ENCODE measurements around the gene SCN9A.

The SCN9A gene

DNA sequence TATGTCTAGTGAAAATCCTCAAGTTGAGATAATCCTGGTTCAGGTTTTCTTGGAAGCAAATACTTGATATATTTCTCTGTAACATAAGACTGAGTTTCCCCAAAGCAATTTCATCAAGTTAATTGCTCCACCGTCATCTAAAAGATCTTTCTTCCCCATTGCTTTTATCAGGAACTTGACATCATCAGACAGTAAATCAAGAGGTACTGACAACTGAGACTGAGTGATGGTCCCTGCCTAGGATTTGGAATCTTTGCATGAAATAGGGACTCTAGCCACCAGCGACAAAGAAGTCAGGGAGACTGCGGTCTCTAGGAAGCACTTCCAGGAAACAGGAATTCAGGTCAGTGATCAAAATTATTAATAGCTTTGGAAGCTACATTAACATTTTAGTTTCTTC lies 204.5 kb downstream of the SCN9A start:
- TF ChIP-seq, protein P1, sequence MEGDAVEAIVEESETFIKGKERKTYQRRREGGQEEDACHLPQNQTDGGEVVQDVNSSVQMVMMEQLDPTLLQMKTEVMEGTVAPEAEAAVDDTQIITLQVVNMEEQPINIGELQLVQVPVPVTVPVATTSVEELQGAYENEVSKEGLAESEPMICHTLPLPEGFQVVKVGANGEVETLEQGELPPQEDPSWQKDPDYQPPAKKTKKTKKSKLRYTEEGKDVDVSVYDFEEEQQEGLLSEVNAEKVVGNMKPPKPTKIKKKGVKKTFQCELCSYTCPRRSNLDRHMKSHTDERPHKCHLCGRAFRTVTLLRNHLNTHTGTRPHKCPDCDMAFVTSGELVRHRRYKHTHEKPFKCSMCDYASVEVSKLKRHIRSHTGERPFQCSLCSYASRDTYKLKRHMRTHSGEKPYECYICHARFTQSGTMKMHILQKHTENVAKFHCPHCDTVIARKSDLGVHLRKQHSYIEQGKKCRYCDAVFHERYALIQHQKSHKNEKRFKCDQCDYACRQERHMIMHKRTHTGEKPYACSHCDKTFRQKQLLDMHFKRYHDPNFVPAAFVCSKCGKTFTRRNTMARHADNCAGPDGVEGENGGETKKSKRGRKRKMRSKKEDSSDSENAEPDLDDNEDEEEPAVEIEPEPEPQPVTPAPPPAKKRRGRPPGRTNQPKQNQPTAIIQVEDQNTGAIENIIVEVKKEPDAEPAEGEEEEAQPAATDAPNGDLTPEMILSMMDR (IDR thresholded peaks at IDR 0.05; ENCODE audit: low read depth, low read length, poor library complexity, severe bottlenecking) = no peak
- Histone ChIP-seq H3K9me2 (replicated peaks; ENCODE audit: control insufficient read depth, low read length) (no peaks in the 10 kb centered on the region), H4K20me1 (ENCODE audit: control insufficient read depth, insufficient read depth, low read depth, low read length) (no peaks in the 10 kb centered on the region), H3K4me3 (ENCODE audit: low read length) (no peak overlapping the region), H3K79me2 (ENCODE audit: control insufficient read depth, low read length) (no peaks in the 10 kb centered on the region), H3K9me3 (ENCODE audit: control insufficient read depth, insufficient read depth, low read length) (no peaks in the 10 kb centered on the region), H3K36me3 (ENCODE audit: control insufficient read depth, low read length) (no peaks in the 10 kb centered on the region), H3K4me1 (ENCODE audit: control insufficient read depth, low read length) (no peaks in the 10 kb centered on the region), H3K27me3 (ENCODE audit: control insufficient read depth, low read length) (no peaks in the 10 kb centered on the region), H3F3A (ENCODE audit: control insufficient read depth, insufficient read depth) (no peaks in the 10 kb centered on the region), H3K27ac (ENCODE audit: low read depth, low read length) (no peak overlapping the region), H3K4me2 (ENCODE audit: low read length) (no peak overlapping the region)

GRCh38 chr2:166170356-166170755 lies 205.4 kb downstream of the SCN9A start:
- no peak for TF ChIP-seq EZH2phosphoT487 (IDR thresholded peaks at IDR 0.05; ENCODE audit: borderline replicate concordance, low read length)
- no peaks in the 10 kb centered on the region for H3F3A ChIP-seq (ENCODE audit: control insufficient read depth, insufficient read depth)
- H3K9me2 ChIP-seq (replicated peaks; ENCODE audit: control insufficient read depth, low read length) = no peaks in the 10 kb centered on the region
- H3K4me3 ChIP-seq (ENCODE audit: low read length) = no peak overlapping the region
- no peaks in the 10 kb centered on the region for H3K79me2 ChIP-seq (ENCODE audit: control insufficient read depth, low read length)
- H3K36me3 ChIP-seq (ENCODE audit: control insufficient read depth, low read length) = no peaks in the 10 kb centered on the region
- no peaks in the 10 kb centered on the region for H3K27me3 ChIP-seq (ENCODE audit: control insufficient read depth, low read length)
- no peaks in the 10 kb centered on the region for H3K9me3 ChIP-seq (ENCODE audit: control insufficient read depth, insufficient read depth, low read length)
- H3K27ac ChIP-seq (ENCODE audit: low read depth, low read length) = no peak overlapping the region
- H3K4me2 ChIP-seq (ENCODE audit: low read length) = no peak overlapping the region
- no peaks in the 10 kb centered on the region for H4K20me1 ChIP-seq (ENCODE audit: control insufficient read depth, insufficient read depth, low read depth, low read length)
- no peaks in the 10 kb centered on the region for H3K4me1 ChIP-seq (ENCODE audit: control insufficient read depth, low read length)

DNA sequence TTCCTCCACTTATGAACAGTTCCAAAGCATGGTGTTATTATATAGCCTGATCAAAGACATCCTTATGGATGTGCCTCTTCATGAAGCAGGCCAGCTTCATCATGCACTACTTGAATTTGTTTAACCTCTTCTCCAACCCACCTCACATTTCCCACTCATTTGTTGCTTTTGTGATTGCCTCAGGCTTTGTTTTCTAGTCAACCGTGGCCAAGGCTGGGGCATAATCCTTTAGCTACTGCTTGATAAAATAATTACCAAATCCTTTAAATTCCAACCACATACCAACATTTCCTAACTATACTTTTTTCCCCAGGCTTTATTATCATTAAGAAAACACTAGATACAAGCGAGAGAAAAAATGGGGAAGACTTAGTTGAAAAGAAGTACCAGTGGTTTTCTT lies 208.3 kb downstream of the SCN9A start:
- Histone ChIP-seq H3K9me3 (ENCODE audit: control insufficient read depth, insufficient read depth, low read length) (no peaks in the 10 kb centered on the region), H4K20me1 (ENCODE audit: control insufficient read depth, insufficient read depth, low read depth, low read length) (no peaks in the 10 kb centered on the region), H3F3A (ENCODE audit: control insufficient read depth, insufficient read depth) (no peaks in the 10 kb centered on the region), H3K79me2 (ENCODE audit: control insufficient read depth, low read length) (no peaks in the 10 kb centered on the region), H3K4me2 (ENCODE audit: low read length) (no peak overlapping the region), H3K27ac (ENCODE audit: low read depth, low read length) (no peak overlapping the region), H3K27me3 (ENCODE audit: control insufficient read depth, low read length) (no peaks in the 10 kb centered on the region), H3K4me3 (ENCODE audit: low read length) (no peak overlapping the region), H3K9me2 (replicated peaks; ENCODE audit: control insufficient read depth, low read length) (no peaks in the 10 kb centered on the region), H3K4me1 (ENCODE audit: control insufficient read depth, low read length) (no peaks in the 10 kb centered on the region), H3K36me3 (ENCODE audit: control insufficient read depth, low read length) (no peaks in the 10 kb centered on the region)
- TF ChIP-seq EZH2phosphoT487 (IDR thresholded peaks at IDR 0.05; ENCODE audit: borderline replicate concordance, low read length) = no peak
- TF ChIP-seq, protein P1 (IDR thresholded peaks at IDR 0.05; ENCODE audit: low read depth, low read length, poor library complexity, severe bottlenecking) = no peak

- H3F3A ChIP-seq (ENCODE audit: control insufficient read depth, insufficient read depth) = no peaks in the 10 kb centered on the region
These were observed 212.0 kb downstream of the SCN9A start for GRCh38 chr2:166163775-166164174.

More at GRCh38 chr2:166163775-166164174, 212.0 kb downstream of the SCN9A start:
- no peaks in the 10 kb centered on the region for H3K4me1 ChIP-seq (ENCODE audit: control insufficient read depth, low read length)
- no peaks in the 10 kb centered on the region for H3K9me3 ChIP-seq (ENCODE audit: control insufficient read depth, insufficient read depth, low read length)
- H3K36me3 ChIP-seq (ENCODE audit: control insufficient read depth, low read length) = no peaks in the 10 kb centered on the region
- no peaks in the 10 kb centered on the region for H3K79me2 ChIP-seq (ENCODE audit: control insufficient read depth, low read length)
- no peaks in the 10 kb centered on the region for H4K20me1 ChIP-seq (ENCODE audit: control insufficient read depth, insufficient read depth, low read depth, low read length)
- H3K27me3 ChIP-seq (ENCODE audit: control insufficient read depth, low read length) = no peaks in the 10 kb centered on the region
- H3K27ac ChIP-seq (ENCODE audit: low read depth, low read length) = no peak overlapping the region
- no peak for TF ChIP-seq EZH2phosphoT487 (IDR thresholded peaks at IDR 0.05; ENCODE audit: borderline replicate concordance, low read length)
- TF ChIP-seq, protein P1 (IDR thresholded peaks at IDR 0.05; ENCODE audit: low read depth, low read length, poor library complexity, severe bottlenecking) = no peak
- no peaks in the 10 kb centered on the region for H3K9me2 ChIP-seq (replicated peaks; ENCODE audit: control insufficient read depth, low read length)
- no peak overlapping the region for H3K4me3 ChIP-seq (ENCODE audit: low read length)
- H3K4me2 ChIP-seq (ENCODE audit: low read length) = no peak overlapping the region
